Measurements from ENCODE around the gene GMPR2.

The GMPR2 gene

DNA sequence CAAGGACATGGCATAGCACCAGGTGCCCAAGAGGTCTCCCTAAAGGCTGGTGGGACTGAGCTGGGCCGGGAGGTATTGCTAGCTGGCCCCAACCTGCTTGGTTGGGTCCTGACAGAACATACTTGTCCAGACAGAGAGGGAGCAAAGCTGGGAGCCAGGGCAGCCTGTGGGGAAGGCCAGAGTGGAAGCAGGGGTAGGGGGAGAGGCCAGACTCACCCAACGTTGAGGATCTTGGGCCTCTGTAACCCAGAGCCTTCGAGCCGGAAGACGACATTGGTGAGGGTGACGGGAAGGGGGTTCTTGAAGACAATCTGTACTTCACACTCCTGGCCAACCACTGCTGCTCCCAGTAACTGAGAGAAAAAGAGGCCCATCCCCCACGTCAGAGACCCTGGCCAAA, 21.2 kb downstream of the GMPR2 start:
- intact Hi-C loops (cut with DNase I; ENCODE audit: low total_unique reads) = no loop called here
- H3K36me3 ChIP-seq = peaks cover 0 to 28% (median 0%) of the 10 kb centered on the region in 3 donors
- no peak overlapping the region for H3K4me3 ChIP-seq
- no peaks in the 10 kb centered on the region for H3K27me3 ChIP-seq
- H3K4me1 ChIP-seq = peaks cover 0 to 4% (median 3%) of the 10 kb centered on the region in 4 donors
- DNase-seq = peak in 1 of 2 donors; percentile 41
- no peak overlapping the region for H3K27ac ChIP-seq
- TF ChIP-seq, protein P1, sequence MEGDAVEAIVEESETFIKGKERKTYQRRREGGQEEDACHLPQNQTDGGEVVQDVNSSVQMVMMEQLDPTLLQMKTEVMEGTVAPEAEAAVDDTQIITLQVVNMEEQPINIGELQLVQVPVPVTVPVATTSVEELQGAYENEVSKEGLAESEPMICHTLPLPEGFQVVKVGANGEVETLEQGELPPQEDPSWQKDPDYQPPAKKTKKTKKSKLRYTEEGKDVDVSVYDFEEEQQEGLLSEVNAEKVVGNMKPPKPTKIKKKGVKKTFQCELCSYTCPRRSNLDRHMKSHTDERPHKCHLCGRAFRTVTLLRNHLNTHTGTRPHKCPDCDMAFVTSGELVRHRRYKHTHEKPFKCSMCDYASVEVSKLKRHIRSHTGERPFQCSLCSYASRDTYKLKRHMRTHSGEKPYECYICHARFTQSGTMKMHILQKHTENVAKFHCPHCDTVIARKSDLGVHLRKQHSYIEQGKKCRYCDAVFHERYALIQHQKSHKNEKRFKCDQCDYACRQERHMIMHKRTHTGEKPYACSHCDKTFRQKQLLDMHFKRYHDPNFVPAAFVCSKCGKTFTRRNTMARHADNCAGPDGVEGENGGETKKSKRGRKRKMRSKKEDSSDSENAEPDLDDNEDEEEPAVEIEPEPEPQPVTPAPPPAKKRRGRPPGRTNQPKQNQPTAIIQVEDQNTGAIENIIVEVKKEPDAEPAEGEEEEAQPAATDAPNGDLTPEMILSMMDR (IDR thresholded peaks at IDR 0.05) = no peak
- H3K9me3 ChIP-seq = no peaks in the 10 kb centered on the region

DNA sequence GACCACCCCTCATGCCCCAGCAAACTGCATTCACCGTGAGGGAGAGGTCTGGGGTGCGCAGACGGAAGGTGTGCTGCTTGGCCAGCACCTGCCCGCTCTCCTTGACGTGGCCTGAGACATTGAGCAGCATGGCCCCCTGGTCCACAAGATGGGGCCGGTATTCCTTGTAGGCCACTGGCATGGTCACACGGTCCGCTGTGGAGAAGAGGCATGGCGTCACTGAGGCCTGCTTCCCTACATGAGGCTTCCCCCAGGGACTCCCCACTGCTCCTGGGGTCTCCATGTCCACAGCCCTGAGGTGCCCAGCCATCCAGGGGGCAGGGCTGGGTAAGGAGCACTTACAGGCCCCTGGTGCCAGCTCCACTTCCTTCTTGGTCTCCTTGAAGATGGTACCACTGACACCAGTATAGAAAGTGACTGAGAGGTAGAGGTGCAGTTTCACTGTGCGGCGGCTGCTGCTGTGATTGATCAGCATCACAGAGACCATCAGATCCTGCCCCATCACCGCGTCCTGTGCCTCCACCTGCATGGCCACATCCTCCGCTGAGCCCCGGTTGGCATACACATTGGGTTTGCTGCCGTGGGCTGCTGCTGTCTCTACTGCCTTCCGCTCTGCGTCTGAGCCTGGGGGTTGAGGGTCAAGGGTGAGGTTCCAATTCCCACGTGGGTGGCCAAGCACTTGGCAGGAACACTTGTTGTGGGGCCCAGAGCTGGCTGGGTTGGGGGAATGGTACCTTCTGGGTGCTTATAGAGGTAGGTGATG, 22.1 kb downstream of the GMPR2 start:
- Histone ChIP-seq H3K4me3 (no peak overlapping the region), H3K27me3 (no peaks in the 10 kb centered on the region), H3K36me3 (peaks cover 0 to 24% (median 0%) of the 10 kb centered on the region in 3 donors), H3K9me3 (no peaks in the 10 kb centered on the region), H3K4me1 (peaks cover 0 to 13% (median 10%) of the 10 kb centered on the region in 4 donors), H3K27ac (no peak overlapping the region)
- intact Hi-C loops (cut with DNase I; ENCODE audit: low total_unique reads) = no loop called here
- peak in 1 of 2 donors; percentile 53 for DNase-seq
- TF ChIP-seq, protein P1 (IDR thresholded peaks at IDR 0.05) = no peak

DNA sequence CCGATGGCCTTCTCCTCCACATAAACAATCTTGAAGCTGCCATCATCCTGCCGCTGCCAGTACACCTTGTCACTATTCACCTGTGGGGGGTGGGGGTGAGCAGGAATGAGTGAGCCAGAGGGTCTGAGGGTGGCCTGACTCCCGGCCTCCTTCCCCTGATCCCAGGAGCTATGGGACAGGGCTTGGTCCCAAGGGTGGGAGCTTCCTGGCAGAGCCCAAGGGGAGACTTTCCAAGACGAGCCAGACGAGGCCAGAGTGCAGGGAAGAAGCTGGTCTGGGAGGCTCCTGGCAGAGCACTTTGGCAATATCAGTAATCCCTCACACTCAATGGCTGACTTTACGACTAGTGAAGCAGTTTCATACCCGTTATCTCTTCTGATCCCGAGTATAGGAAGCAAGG, 22.7 kb downstream of the GMPR2 start:
- Histone ChIP-seq H3K36me3 (peaks cover 0 to 24% (median 0%) of the 10 kb centered on the region in 3 donors), H3K4me1 (peaks cover 0 to 13% (median 10%) of the 10 kb centered on the region in 4 donors), H3K4me3 (no peak overlapping the region), H3K27me3 (no peaks in the 10 kb centered on the region), H3K27ac (no peak overlapping the region), H3K9me3 (no peaks in the 10 kb centered on the region)
- intact Hi-C loops (cut with DNase I; ENCODE audit: low total_unique reads) = no loop called here
- DNase-seq = peak in 1 of 2 donors; percentile 42
- TF ChIP-seq, protein P1 (IDR thresholded peaks at IDR 0.05) = no peak

DNA sequence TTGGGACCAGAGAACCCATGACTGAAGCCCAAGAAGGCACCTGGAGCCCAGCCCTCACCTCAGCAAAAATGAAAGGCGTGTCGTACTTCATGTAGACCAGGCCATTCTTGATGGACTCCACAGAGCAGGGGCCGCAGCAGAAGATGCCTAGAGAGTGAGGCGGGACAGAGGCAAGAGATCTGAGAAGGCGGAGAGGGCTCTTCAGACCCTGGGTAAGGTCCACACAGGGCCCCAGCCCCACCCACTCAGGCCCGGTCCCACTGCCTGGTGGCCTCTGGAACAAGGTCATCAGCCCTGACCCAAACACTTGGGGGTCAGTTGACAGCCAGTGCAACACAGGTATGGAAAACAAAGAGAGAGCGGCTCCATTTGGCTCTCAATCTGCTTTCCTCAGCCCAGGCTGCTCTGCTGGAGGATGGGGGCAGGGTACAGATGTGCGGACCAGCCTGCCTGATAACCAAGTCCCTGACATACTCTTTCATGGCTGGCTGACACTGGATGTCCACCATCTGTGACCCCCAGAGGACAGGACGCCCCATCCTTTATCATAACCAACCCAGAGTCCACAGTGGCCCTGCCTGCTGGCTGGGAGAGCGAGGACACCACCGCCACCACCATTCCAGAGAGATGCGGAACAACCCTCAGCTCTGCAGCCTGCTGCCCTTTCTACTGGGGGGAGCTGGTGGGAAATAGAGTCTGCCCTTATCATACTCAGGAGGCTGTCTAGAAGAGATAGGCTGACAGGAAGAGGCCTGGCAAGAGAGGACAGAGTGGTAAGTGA, 23.4 kb downstream of the GMPR2 start:
- H3K36me3 ChIP-seq = peaks cover 0 to 24% (median 0%) of the 10 kb centered on the region in 3 donors
- DNase-seq = peak in 1 of 2 donors; percentile 47
- no peaks in the 10 kb centered on the region for H3K9me3 ChIP-seq
- H3K4me3 ChIP-seq = no peak overlapping the region
- H3K4me1 ChIP-seq = peaks cover 0 to 13% (median 10%) of the 10 kb centered on the region in 4 donors
- H3K27ac ChIP-seq = no peak overlapping the region
- intact Hi-C loops (cut with DNase I; ENCODE audit: low total_unique reads) = no loop called here
- TF ChIP-seq, protein P1 (IDR thresholded peaks at IDR 0.05) = no peak
- no peaks in the 10 kb centered on the region for H3K27me3 ChIP-seq

DNA sequence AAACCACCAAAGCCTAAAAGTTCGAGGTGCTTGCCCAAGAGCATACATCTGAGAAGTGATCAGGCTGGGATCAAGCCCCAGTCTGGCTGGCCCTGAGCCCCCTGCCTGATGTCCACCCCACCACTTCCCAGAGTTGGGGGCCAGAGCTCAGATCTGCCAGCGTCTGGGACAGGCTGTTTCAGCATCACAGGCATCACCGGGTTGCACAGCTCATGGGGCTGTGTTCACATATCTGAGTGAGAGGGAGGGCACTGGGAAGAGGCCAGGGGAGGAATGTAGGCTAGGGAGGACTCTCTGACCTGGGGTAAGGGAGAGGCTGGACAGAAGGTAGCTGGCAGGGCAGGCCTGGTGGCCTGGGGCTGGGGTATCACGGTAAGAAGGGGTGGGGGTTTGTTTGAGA, 24.2 kb downstream of the GMPR2 start:
- TF ChIP-seq, protein P1 (IDR thresholded peaks at IDR 0.05) = no peak
- Histone ChIP-seq H3K4me1 (peaks cover 0 to 13% (median 10%) of the 10 kb centered on the region in 4 donors), H3K36me3 (peaks cover 0 to 24% (median 0%) of the 10 kb centered on the region in 3 donors), H3K27ac (no peak overlapping the region), H3K4me3 (no peak overlapping the region), H3K9me3 (no peaks in the 10 kb centered on the region), H3K27me3 (no peaks in the 10 kb centered on the region)
- no peak for DNase-seq
- intact Hi-C loops (cut with DNase I; ENCODE audit: low total_unique reads) = no loop called here
